HL-60 (cell line): ENCODE data around the gene SCYGR2.

Experiments
- DNase-seq, 2 experiments: peaks; one replicate each; pipeline ENCODE4 v3.0.0-alpha.2; 2010 to 2020; ENCODE audit warnings: low read depth in 1 of 2, low spot score in 1 of 2
- H3K27ac ChIP-seq: fragments of 250-450 bp; sonication (Bioruptor Pico); replicated peaks from 2 replicates; pipeline ENCODE4 v1.5.1; 2020; ENCODE audit warnings: mild to moderate bottlenecking, moderate library complexity
- H3K27me3 ChIP-seq: fragments of 250-450 bp; sonication (Bioruptor Pico); 2 replicates; pipeline ENCODE4 v1.5.1; 2021; ENCODE audit warnings: mild to moderate bottlenecking, moderate library complexity; ENCODE audit not compliant: insufficient read depth, poor library complexity, severe bottlenecking
- H3K4me3 ChIP-seq: replicated peaks from 2 replicates; pipeline ENCODE4 v1.5.1; 2011; ENCODE audit warnings: mild to moderate bottlenecking, control low read depth, low read length; ENCODE audit not compliant: insufficient read depth
- CTCF ChIP-seq: IDR thresholded peaks from one replicate; pipeline ENCODE4 v1.5.1; 2011; ENCODE audit warnings: low read length, control low read depth, inconsistent platforms; ENCODE audit not compliant: insufficient read depth
- GABPA ChIP-seq: IDR thresholded peaks from 2 replicates; pipeline ENCODE4 v1.6.1; 2012; ENCODE audit warnings: low read depth
- POLR2AphosphoS5 ChIP-seq: IDR thresholded peaks from 2 replicates; pipeline ENCODE4 v1.6.1; 2012; ENCODE audit warnings: low read depth
- REST ChIP-seq: IDR thresholded peaks from 2 replicates; pipeline ENCODE4 v1.6.1; 2012; ENCODE audit warnings: low read depth; ENCODE audit not compliant: insufficient replicate concordance
- SPI1 ChIP-seq: IDR thresholded peaks from 2 replicates; pipeline ENCODE4 v1.6.1; 2012; ENCODE audit warnings: low read depth, mild to moderate bottlenecking, borderline replicate concordance

The SCYGR2 gene

GRCh38 chr2:227607941-227608340, 9.2 kb downstream of the SCYGR2 start:
- H3K4me3 ChIP-seq: no peak overlapping the region
- H3K27me3 ChIP-seq: peaks cover 7% of the 10 kb centered on the region
- DNase-seq: no peak
- no peak overlapping the region for H3K27ac ChIP-seq
- TF ChIP-seq POLR2AphosphoS5: no peak
- TF ChIP-seq SPI1: no peak
- TF ChIP-seq CTCF: no peak

- peak; percentile 68 to 78 for DNase-seq
- H3K27me3 ChIP-seq: peaks cover 9% of the 10 kb centered on the region
- no peak overlapping the region for H3K4me3 ChIP-seq
- no peak overlapping the region for H3K27ac ChIP-seq
- TF ChIP-seq GABPA (no peak), POLR2AphosphoS5 (peak; percentile 66), SPI1 (peak; percentile 94)
Observed at GRCh38 chr2:227608561-227609338, 10.1 kb downstream of the SCYGR2 start.

- TF ChIP-seq REST (no peak), CTCF (no peak), SPI1 (no peak), GABPA (no peak), POLR2AphosphoS5 (no peak)
- Histone ChIP-seq H3K4me3 (no peak overlapping the region), H3K27ac (no peak overlapping the region), H3K27me3 (peaks cover 14% of the 10 kb centered on the region)
- DNase-seq: no peak
Observed at GRCh38 chr2:227610123-227610522, 11.4 kb downstream of the SCYGR2 start.

- no peak for DNase-seq
- H3K27me3 ChIP-seq: peaks cover 14% of the 10 kb centered on the region
- no peak overlapping the region for H3K27ac ChIP-seq
- no peak overlapping the region for H3K4me3 ChIP-seq
- TF ChIP-seq SPI1 (no peak), REST (no peak), GABPA (no peak), POLR2AphosphoS5 (no peak), CTCF (no peak)
Observed at GRCh38 chr2:227612546-227613271, 14.0 kb downstream of the SCYGR2 start.
